ENCODE measurements around the gene LDHB.
"Not testable (repeated sequence)": the region's sequence is repeated elsewhere in the genome, so short reads cannot be mapped to it uniquely, and the experiment has no call there.

LDHB gene

GRCh38 chr12:21598651-21599050 lies 59.0 kb downstream of the LDHB start:
- no peak for TF ChIP-seq CTCF (IDR thresholded peaks at IDR 0.05; ENCODE audit: extremely low read depth, missing control alignments)
- DNase-seq (ENCODE audit: low spot score) = no peak

DNA sequence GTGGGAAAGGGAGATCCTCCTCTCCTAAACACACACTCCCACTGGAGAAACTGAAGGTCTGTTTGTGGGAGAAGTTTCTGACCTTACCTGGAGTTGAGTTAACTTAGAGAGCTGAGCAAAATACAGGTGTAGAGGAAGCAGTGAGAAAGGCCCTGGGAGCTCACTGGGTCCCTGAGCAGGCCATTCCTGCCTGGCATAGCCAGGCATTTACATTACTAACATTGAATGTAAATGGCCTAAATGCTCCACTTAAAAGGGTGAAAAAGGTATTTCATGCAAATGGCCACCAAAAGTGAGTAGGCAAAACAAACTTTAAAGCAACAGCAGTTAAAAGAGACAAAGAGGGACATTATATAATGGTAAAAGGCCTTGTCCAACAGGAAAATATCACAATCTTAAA lies 62.3 kb downstream of the LDHB start:
- DNase-seq (ENCODE audit: low spot score) = not testable (repeated sequence)

DNA sequence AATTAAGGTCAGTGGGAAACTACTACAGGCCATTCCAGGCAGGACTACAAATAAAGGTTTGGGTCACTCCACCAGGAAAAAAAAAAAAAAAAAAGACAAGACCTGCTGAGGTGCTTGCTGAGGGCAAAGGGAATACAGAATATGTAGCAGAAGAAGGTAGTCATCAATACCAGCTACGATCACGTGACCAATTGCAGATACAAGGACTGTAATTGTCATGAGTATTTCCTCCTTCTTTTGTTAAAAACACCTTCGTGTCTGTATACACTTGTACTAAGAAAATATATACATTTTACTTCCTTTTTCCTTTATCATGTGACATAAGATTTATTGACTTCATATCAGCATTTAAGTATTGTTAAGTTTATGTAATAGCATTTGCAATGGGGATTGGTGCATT lies 72.2 kb downstream of the LDHB start:
- no peak for TF ChIP-seq CTCF (IDR thresholded peaks at IDR 0.05; ENCODE audit: extremely low read depth, missing control alignments)
- no peak for DNase-seq (ENCODE audit: low spot score)

Data from GM20000 (cell line).